SJCRH30 (cell line): ENCODE data around the gene SLC16A1. TPM values are rescaled to one million over a fixed set of nuclear protein-coding genes. Genes with fewer than 3 reads are reported as not detected.

Experiments
- DNase-seq, 2 experiments: peaks; one replicate each; pipeline ENCODE4 v3.0.0-alpha.2; 2015 to 2020
- H3K27ac ChIP-seq: fragments of 250-450 bp; sonication (Bioruptor Pico); 2 replicates; pipeline ENCODE4 v1.5.1; 2020; ENCODE audit warnings: mild to moderate bottlenecking, moderate library complexity
- H3K27me3 ChIP-seq: fragments of 250-450 bp; sonication (Bioruptor Pico); 2 replicates; pipeline ENCODE4 v1.5.1; 2020; ENCODE audit warnings: mild to moderate bottlenecking, moderate library complexity
- H3K36me3 ChIP-seq: fragments of 250-450 bp; sonication (Bioruptor Pico); 2 replicates; pipeline ENCODE4 v1.5.1; 2020; ENCODE audit warnings: mild to moderate bottlenecking, moderate library complexity
- H3K4me1 ChIP-seq: fragments of 250-450 bp; sonication (Bioruptor Pico); 2 replicates; pipeline ENCODE4 v1.5.1; 2020; ENCODE audit warnings: mild to moderate bottlenecking, moderate library complexity
- H3K4me3 ChIP-seq: fragments of 250-450 bp; sonication (Bioruptor Pico); 2 replicates; pipeline ENCODE4 v1.5.1; 2020; ENCODE audit warnings: mild to moderate bottlenecking, moderate library complexity
- H3K9me3 ChIP-seq: fragments of 250-450 bp; sonication (Bioruptor Pico); replicated peaks from 2 replicates; pipeline ENCODE4 v1.5.1; 2020; ENCODE audit warnings: mild to moderate bottlenecking, moderate library complexity
- total RNA-seq: library from RNA; depleted of rRNA; stranded (reverse); fragments of >200 nt; shearing (Covaris generic); gene quantifications from 2 replicates; pipeline ENCODE4 v1.2.3, GENCODE V29; 2014

The SLC16A1 gene
- total RNA-seq, 1 experiment from 2014 or later, result 153 TPM

- DNase-seq, result no peak
- Histone ChIP-seq H3K27ac (no peak overlapping the region), H3K27me3 (no peaks in the 10 kb centered on the region), H3K9me3 (no peaks in the 10 kb centered on the region), H3K4me1 (no peaks in the 10 kb centered on the region; the same call in 1 of the 2 replicates), H3K36me3 (peaks cover 68% of the 10 kb centered on the region), H3K4me3 (no peak overlapping the region)
Observed at GRCh38 chr1:112923234-112923958, 32.6 kb downstream of the SLC16A1 start.

- DNase-seq, result no peak
- peaks cover 35% of the 10 kb centered on the region for H3K36me3 ChIP-seq
- no peak overlapping the region for H3K4me3 ChIP-seq
- no peaks in the 10 kb centered on the region for H3K27me3 ChIP-seq
- H3K9me3 ChIP-seq, result no peaks in the 10 kb centered on the region
- H3K4me1 ChIP-seq, result peaks cover under 1% of the 10 kb centered on the region
- no peak overlapping the region for H3K27ac ChIP-seq
Observed at GRCh38 chr1:112911506-112912220, 44.3 kb downstream of the SLC16A1 start.

GRCh38 chr1:112909847-112910246 is 46.1 kb downstream of the SLC16A1 start:
- Histone ChIP-seq H3K36me3 (peaks cover 26% of the 10 kb centered on the region), H3K4me1 (peaks cover 13% of the 10 kb centered on the region), H3K9me3 (no peaks in the 10 kb centered on the region), H3K27ac (no peak overlapping the region), H3K4me3 (no peak overlapping the region), H3K27me3 (no peaks in the 10 kb centered on the region)
- DNase-seq, result no peak

DNA sequence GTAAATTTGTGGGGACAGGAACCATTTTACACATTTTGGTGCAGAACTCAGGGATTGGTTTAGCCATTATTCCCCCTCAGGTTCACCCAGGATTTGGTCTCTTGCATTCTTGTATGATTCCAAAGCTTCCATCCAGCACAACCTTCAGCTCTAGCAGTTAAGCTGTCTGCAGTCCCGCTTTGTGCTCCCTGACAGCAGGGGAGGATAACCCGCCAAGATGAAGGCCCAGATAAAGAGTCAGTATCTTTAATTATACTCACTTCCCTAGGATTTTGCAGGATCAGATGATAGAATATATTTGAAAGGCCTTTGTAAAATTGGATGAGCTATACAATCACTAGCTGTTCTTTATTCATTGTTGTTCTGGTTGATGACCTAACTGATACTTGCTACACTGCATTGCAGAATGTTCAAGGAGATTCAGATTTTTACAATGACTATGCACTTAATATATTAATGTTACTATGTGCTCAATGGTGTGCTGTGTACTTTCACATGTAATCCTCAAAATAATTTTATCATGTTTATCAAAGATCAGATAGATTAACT is 49.8 kb downstream of the SLC16A1 start:
- DNase-seq, result peak in 1 of 2 experiments; percentile 18
- H3K4me3 ChIP-seq, result no peak overlapping the region
- H3K27me3 ChIP-seq, result no peaks in the 10 kb centered on the region
- H3K4me1 ChIP-seq, result peaks cover 13% of the 10 kb centered on the region
- no peak overlapping the region for H3K27ac ChIP-seq
- no peaks in the 10 kb centered on the region for H3K9me3 ChIP-seq
- H3K36me3 ChIP-seq, result peaks cover 4% of the 10 kb centered on the region; the same call in 1 of the 2 replicates

- Histone ChIP-seq H3K4me3 (no peak overlapping the region), H3K27me3 (no peaks in the 10 kb centered on the region), H3K4me1 (peaks cover 13% of the 10 kb centered on the region), H3K36me3 (peaks cover 4% of the 10 kb centered on the region; the same call in 1 of the 2 replicates), H3K27ac (no peak overlapping the region), H3K9me3 (no peaks in the 10 kb centered on the region)
- peak in 1 of 2 experiments; percentile 23 for DNase-seq
Observed at GRCh38 chr1:112905395-112906149, 50.4 kb downstream of the SLC16A1 start.

- DNase-seq, result no peak
- Histone ChIP-seq H3K9me3 (no peaks in the 10 kb centered on the region), H3K36me3 (peaks cover 4% of the 10 kb centered on the region; the same call in 1 of the 2 replicates), H3K27me3 (no peaks in the 10 kb centered on the region), H3K27ac (no peak overlapping the region), H3K4me1 (peaks cover 13% of the 10 kb centered on the region), H3K4me3 (no peak overlapping the region)
Observed at GRCh38 chr1:112904831-112905261, 51.1 kb downstream of the SLC16A1 start.

DNA sequence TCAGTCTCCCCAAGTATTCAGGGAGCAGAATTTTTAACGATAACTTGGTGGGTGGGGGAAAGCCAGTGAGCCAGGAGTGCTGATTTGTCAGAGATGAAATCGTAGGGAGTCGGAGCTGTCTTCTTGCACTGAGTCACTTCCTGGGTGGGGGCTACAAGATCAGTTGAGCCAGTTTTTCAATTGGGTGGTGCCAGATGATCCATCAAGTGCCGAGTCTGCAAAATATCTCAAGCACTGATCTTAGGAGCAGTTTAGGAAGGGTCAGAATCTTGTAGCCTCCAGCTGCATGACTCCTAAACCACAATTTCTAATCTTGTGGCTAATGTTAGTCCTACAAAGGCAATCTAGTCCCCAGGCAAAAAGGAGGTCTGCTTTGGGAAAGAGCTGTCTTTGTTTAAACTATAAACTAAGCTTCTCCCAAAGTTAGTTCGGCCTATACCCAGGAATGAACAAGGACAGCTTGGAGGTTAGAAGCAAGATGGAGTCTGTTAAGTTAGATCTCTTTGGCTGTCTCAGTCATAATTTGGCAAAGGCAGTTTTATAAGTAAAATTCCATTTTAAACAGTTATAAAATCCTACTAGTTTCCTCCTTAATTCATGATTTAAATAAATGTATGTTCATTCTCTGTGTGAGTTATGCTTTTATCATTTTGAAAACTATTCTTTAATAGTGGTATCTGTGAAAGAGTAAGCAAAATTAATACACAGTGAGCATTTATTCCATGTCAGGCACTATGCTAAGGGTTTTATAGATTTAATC is 51.7 kb downstream of the SLC16A1 start:
- Histone ChIP-seq H3K27me3 (no peaks in the 10 kb centered on the region), H3K4me3 (no peak overlapping the region), H3K27ac (no peak overlapping the region), H3K4me1 (peaks cover 13% of the 10 kb centered on the region), H3K9me3 (no peaks in the 10 kb centered on the region), H3K36me3 (no peaks in the 10 kb centered on the region; the same call in 1 of the 2 replicates)
- no peak for DNase-seq

DNA sequence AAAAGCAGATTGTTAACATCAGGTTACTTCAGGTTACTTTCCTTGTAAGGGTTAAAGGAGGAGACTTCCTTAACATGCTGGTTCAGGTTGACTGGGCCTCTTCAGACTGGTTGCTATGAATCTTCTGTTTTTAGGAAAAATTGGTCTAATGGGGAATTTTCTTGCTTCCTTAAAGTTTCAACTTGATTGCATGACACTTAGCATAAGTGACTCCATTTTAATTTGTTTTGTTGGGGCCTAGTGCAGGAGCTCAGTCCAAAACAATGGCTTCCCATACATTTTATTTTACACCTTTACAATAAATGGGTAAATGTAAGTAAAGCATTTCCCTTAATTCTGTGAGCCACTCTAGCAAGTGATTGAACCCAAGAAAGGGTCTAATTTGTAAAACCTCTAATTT is 53.8 kb downstream of the SLC16A1 start:
- Histone ChIP-seq H3K27ac (no peak overlapping the region), H3K4me1 (peaks cover 13% of the 10 kb centered on the region), H3K36me3 (no peaks in the 10 kb centered on the region; the same call in 1 of the 2 replicates), H3K27me3 (no peaks in the 10 kb centered on the region), H3K4me3 (no peak overlapping the region), H3K9me3 (no peaks in the 10 kb centered on the region)
- no peak for DNase-seq

DNA sequence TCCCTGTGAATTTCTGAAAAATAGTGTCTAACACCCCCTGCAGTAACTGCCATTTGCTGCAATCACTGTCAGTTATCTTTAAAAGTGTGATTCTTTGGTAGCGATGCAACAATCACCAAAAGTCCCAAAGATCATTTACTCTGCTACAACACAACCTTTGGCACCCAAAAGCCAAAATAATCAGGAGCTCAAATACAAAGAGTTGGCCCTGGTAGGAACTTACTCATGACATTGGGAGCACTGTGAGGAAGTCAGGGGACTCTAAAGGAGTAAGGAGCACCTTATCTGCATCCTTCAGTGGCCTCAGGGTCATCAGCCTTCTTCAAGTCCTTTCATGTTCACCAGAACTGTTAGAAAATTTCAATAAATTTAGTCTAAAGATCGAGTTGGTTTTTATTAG is 54.6 kb downstream of the SLC16A1 start:
- Histone ChIP-seq H3K27me3 (no peaks in the 10 kb centered on the region), H3K4me3 (no peak overlapping the region), H3K4me1 (peaks cover 10% of the 10 kb centered on the region), H3K27ac (no peak overlapping the region), H3K36me3 (no peaks in the 10 kb centered on the region; the same call in 1 of the 2 replicates), H3K9me3 (no peaks in the 10 kb centered on the region)
- no peak for DNase-seq

GRCh38 chr1:112896783-112897182 is 59.2 kb downstream of the SLC16A1 start:
- no peaks in the 10 kb centered on the region for H3K27me3 ChIP-seq
- DNase-seq, result no peak
- H3K9me3 ChIP-seq, result 0 out of 2 replicates have a peak, but pooled peaks cover 3% of the 10 kb centered on the region
- H3K4me3 ChIP-seq, result no peak overlapping the region
- no peaks in the 10 kb centered on the region for H3K4me1 ChIP-seq
- H3K36me3 ChIP-seq, result no peaks in the 10 kb centered on the region
- no peak overlapping the region for H3K27ac ChIP-seq

- H3K36me3 ChIP-seq, result no peaks in the 10 kb centered on the region
- H3K4me3 ChIP-seq, result no peak overlapping the region
- H3K4me1 ChIP-seq, result no peaks in the 10 kb centered on the region
- 0 out of 2 replicates have a peak, but pooled peaks cover 3% of the 10 kb centered on the region for H3K9me3 ChIP-seq
- no peak overlapping the region for H3K27ac ChIP-seq
- no peak for DNase-seq
- H3K27me3 ChIP-seq, result no peaks in the 10 kb centered on the region
Observed at GRCh38 chr1:112894561-112895011, 61.4 kb downstream of the SLC16A1 start.

- no peak overlapping the region for H3K27ac ChIP-seq
Observed at GRCh38 chr1:112894010-112894292, 62.0 kb downstream of the SLC16A1 start.

GRCh38 chr1:112893288-112894009 is 62.5 kb downstream of the SLC16A1 start:
- Histone ChIP-seq H3K9me3 (0 out of 2 replicates have a peak, but pooled peaks cover 3% of the 10 kb centered on the region), H3K27me3 (no peaks in the 10 kb centered on the region), H3K27ac (no peak overlapping the region), H3K4me3 (no peak overlapping the region), H3K36me3 (no peaks in the 10 kb centered on the region), H3K4me1 (no peaks in the 10 kb centered on the region)
- DNase-seq, result no peak

More at GRCh38 chr1:112894010-112894292, 62.0 kb downstream of the SLC16A1 start:
- no peak for DNase-seq
- Histone ChIP-seq H3K9me3 (0 out of 2 replicates have a peak, but pooled peaks cover 3% of the 10 kb centered on the region), H3K4me1 (no peaks in the 10 kb centered on the region), H3K4me3 (no peak overlapping the region), H3K36me3 (no peaks in the 10 kb centered on the region), H3K27me3 (no peaks in the 10 kb centered on the region)
